Keratinocyte (primary cell): ENCODE measurements around the gene GGA2. TPM values are rescaled to one million over a fixed set of nuclear protein-coding genes. Genes with fewer than 3 reads are reported as not detected.

Experiments
- DNase-seq: peaks from one replicate; pipeline ENCODE4 v3.0.0-alpha.2; 2011; ENCODE audit warnings: low read depth, missing footprints, low spot score
- FAIRE-seq: peaks from 2 replicates; lab custom pipeline; 2011; peaks lifted over from hg19 to GRCh38; lab: Jason Lieb, UNC
- H2AFZ ChIP-seq: 2 replicates; pipeline ENCODE4 v1.6.0; 2012; ENCODE audit warnings: low read length, control low read depth, inconsistent platforms; ENCODE audit not compliant: control insufficient read depth
- H3K27ac ChIP-seq: 2 replicates; pipeline ENCODE4 v1.5.1; 2011; ENCODE audit warnings: low read length; ENCODE audit not compliant: control insufficient read depth, insufficient read depth
- H3K27me3 ChIP-seq: 3 replicates; pipeline ENCODE4 v1.6.0; 2011; ENCODE audit warnings: low read length; ENCODE audit not compliant: control insufficient read depth, insufficient read depth; ENCODE audit errors: extremely low read depth
- H3K36me3 ChIP-seq, 2 experiments: 2 replicates in 1 of 2; 3 replicates in 1 of 2; pipeline ENCODE4 v1.5.1; 2011; ENCODE audit warnings: low read length in 2 of 2, mild to moderate bottlenecking in 1 of 2; ENCODE audit not compliant: control insufficient read depth in 2 of 2, insufficient read depth in 2 of 2; ENCODE audit errors: extremely low read depth in 1 of 2
- H3K4me1 ChIP-seq: 3 replicates; pipeline ENCODE4 v1.5.1; 2011; ENCODE audit warnings: low read length; ENCODE audit not compliant: control insufficient read depth, insufficient read depth; ENCODE audit errors: extremely low read depth
- H3K4me2 ChIP-seq: 3 replicates; pipeline ENCODE4 v1.6.0; 2011; ENCODE audit warnings: low read depth, low read length; ENCODE audit not compliant: control insufficient read depth, insufficient read depth; ENCODE audit errors: extremely low read depth
- H3K4me3 ChIP-seq, 3 experiments: fragments of 200-600 bp in 1 of 3; sonication (generic) in 1 of 3; 2 replicates in 2 of 3; 3 replicates in 1 of 3; pipeline ENCODE4 v1.5.1; 2011 to 2016; ENCODE audit warnings: low read length in 3 of 3, mild to moderate bottlenecking in 3 of 3, control low read depth in 2 of 3, inconsistent platforms in 1 of 3, low read depth in 1 of 3, mixed read lengths in 1 of 3, mixed run types in 1 of 3, moderate library complexity in 1 of 3; ENCODE audit not compliant: control insufficient read depth in 2 of 3, insufficient read depth in 2 of 3; ENCODE audit errors: extremely low read depth in 1 of 3
- H3K79me2 ChIP-seq: 2 replicates; pipeline ENCODE4 v1.6.0; 2012; ENCODE audit warnings: low read length; ENCODE audit not compliant: control insufficient read depth, insufficient read depth
- H3K9ac ChIP-seq: 3 replicates; pipeline ENCODE4 v1.6.0; 2011; ENCODE audit warnings: low read length; ENCODE audit not compliant: control insufficient read depth, insufficient read depth; ENCODE audit errors: extremely low read depth
- H3K9me1 ChIP-seq: 3 replicates; pipeline ENCODE4 v1.6.0; 2011; ENCODE audit warnings: low read length; ENCODE audit not compliant: control insufficient read depth, insufficient read depth; ENCODE audit errors: extremely low read depth
- H3K9me3 ChIP-seq: 2 replicates; pipeline ENCODE4 v1.5.1; 2012; ENCODE audit warnings: low read depth, low read length; ENCODE audit not compliant: control insufficient read depth
- H4K20me1 ChIP-seq: 3 replicates; pipeline ENCODE4 v1.6.0; 2011; ENCODE audit warnings: low read length; ENCODE audit not compliant: control insufficient read depth, insufficient read depth; ENCODE audit errors: extremely low read depth
- EZH2 ChIP-seq: IDR thresholded peaks from one replicate; pipeline ENCODE4 v1.6.1; 2012; ENCODE audit warnings: inconsistent platforms, mild to moderate bottlenecking, low read length, moderate library complexity
- dilution Hi-C: fragments of 300-500 bp; cut with MboI; formaldehyde crosslinking; loops from one replicate; pipeline ENCODE4 v1.7.0; 2020; ENCODE audit warnings: low sequenced_read_pairs; ENCODE audit not compliant: extremely low pct_ligation_motif_present
- polyA plus RNA-seq, 5 experiments: library from polyadenylated mRNA; depleted of rRNA in 3 of 5; stranded (reverse) in 3 of 5; stranded (forward) in 1 of 5; unstranded in 1 of 5; fragments of >200 nt; gene quantifications; 1 replicate in 1 of 5; 2 replicates in 3 of 5; 3 replicates in 1 of 5; pipeline versions ENCODE4 v1.2.1 to v1.2.3, GENCODE V29; 2011 to 2012; ENCODE audit warnings: missing spikeins in 2 of 5, low read depth in 1 of 5, low replicate concordance in 1 of 5
- TF ChIP-seq, protein P1 (sequence below), 3 experiments: IDR thresholded peaks in 1 of 3; conservative IDR thresholded peaks in 1 of 3; optimal IDR thresholded peaks in 1 of 3; 2 replicates in 2 of 3; 3 replicates in 1 of 3; pipeline versions ENCODE3 to v1.5.1; 2011; ENCODE audit warnings: low read length in 3 of 3, mild to moderate bottlenecking in 3 of 3, moderate library complexity in 2 of 3, control low read depth in 1 of 3, inconsistent platforms in 1 of 3; ENCODE audit not compliant: insufficient read depth in 2 of 3; ENCODE audit errors: extremely low read depth in 1 of 3

The GGA2 gene
- polyA plus RNA-seq, 1 donor (not counting 4 experiments of a cell fraction or from before 2014, with no cell fraction given): 54.1 TPM

DNA sequence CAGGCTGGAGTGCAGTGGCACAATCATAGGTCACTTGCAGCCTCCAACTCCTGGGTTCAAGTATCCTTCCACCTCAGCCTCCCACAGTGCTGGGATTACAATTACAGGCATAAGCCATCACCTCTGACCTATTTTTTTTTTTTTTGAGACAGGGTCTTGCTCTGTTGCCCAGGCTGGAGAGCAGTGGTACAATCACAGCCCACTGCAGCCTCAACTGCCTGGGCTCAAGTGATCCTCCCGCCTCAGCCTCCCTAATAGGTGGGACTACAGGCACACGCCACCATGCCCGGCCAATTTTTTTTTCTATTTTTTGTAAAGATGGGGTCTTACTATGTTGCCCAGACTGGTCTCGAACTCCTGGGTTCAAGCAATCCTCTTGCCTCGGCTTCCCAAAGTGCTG is 5.6 kb upstream of the GGA2 start:
- Histone ChIP-seq H3K27me3 (no peaks in the 10 kb centered on the region), H3K36me3 (peaks cover 0 to 4% of the 10 kb centered on the region in 2 experiments), H3K4me1 (no peaks in the 10 kb centered on the region), H3K9me1 (no peaks in the 10 kb centered on the region), H2AFZ (no peak overlapping the region), H3K9ac (no peak overlapping the region), H3K4me2 (no peak overlapping the region), H3K27ac (no peak overlapping the region), H3K79me2 (no peaks in the 10 kb centered on the region), H4K20me1 (no peaks in the 10 kb centered on the region), H3K4me3 (no peak overlapping the region), H3K9me3 (no peaks in the 10 kb centered on the region)
- FAIRE-seq (no peak), DNase-seq (no peak)
- TF ChIP-seq EZH2: no peak
- dilution Hi-C loops: no loop called here

DNA sequence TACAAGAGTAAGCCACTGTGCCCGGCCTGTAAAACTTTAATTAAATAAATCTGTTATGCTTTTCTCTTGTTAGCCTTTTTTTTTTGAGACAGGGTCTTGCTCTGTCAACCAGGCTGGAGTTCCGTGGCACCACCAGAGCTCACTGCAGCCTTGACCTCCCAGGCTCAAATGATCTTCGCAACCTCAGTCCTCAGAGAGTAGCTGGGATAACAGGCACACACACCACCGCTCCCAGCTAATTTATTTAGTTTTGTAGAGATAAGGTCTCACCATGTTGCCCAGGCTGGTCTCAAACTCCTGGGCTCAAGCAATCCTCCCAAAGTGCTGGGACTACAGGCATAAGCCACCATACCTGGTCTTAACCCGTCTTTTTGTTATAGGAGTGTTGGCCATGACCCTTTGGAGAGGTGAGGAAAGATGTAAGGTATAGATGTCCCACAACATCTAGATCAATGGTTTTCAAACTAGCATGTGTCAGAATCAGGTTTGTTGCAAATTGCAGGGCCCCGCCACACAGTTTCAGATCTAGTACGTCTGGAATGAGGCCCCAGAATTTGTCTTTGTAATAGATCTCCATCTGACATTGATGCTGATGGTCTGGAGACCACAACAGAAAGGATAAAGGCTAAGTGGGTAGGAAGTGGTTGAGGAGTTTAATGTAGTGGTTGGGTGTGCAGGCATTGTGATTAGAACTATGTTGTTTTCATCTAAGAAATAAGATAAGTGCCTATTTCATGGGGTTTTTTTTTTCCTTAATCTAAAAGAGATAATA is 4.3 kb upstream of the GGA2 start:
- Histone ChIP-seq H3K27ac (no peak overlapping the region), H3K9me1 (no peaks in the 10 kb centered on the region), H4K20me1 (no peaks in the 10 kb centered on the region), H3K36me3 (peaks cover 0 to 4% of the 10 kb centered on the region in 2 experiments), H3K4me1 (no peaks in the 10 kb centered on the region), H2AFZ (no peak overlapping the region), H3K79me2 (peaks cover 3% of the 10 kb centered on the region), H3K4me3 (no peak overlapping the region), H3K4me2 (no peak overlapping the region), H3K27me3 (no peaks in the 10 kb centered on the region), H3K9me3 (no peaks in the 10 kb centered on the region), H3K9ac (no peak overlapping the region)
- dilution Hi-C loops: no loop called here
- FAIRE-seq: no peak
- no peak for DNase-seq
- TF ChIP-seq EZH2: no peak
- TF ChIP-seq, protein P1, sequence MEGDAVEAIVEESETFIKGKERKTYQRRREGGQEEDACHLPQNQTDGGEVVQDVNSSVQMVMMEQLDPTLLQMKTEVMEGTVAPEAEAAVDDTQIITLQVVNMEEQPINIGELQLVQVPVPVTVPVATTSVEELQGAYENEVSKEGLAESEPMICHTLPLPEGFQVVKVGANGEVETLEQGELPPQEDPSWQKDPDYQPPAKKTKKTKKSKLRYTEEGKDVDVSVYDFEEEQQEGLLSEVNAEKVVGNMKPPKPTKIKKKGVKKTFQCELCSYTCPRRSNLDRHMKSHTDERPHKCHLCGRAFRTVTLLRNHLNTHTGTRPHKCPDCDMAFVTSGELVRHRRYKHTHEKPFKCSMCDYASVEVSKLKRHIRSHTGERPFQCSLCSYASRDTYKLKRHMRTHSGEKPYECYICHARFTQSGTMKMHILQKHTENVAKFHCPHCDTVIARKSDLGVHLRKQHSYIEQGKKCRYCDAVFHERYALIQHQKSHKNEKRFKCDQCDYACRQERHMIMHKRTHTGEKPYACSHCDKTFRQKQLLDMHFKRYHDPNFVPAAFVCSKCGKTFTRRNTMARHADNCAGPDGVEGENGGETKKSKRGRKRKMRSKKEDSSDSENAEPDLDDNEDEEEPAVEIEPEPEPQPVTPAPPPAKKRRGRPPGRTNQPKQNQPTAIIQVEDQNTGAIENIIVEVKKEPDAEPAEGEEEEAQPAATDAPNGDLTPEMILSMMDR (optimal IDR thresholded peaks at IDR 0.05 in 1 of 3, IDR thresholded peaks at IDR 0.05 in 1 of 3, conservative IDR thresholded peaks at IDR 0.05 in 1 of 3; ENCODE audit: extremely low read depth in 1 of 3, insufficient read depth in 2 of 3, low read length in 3 of 3): no peak
